ENCODE results near the gene PTPRD. TPM values are rescaled to one million over a fixed set of nuclear protein-coding genes. Genes with fewer than 3 reads are reported as not detected.

PTPRD gene
- total and polyA plus RNA-seq, 9 of the 15 experiments (the other 6 are each of a cell fraction or from before 2014, with no cell fraction given): 0.11 TPM; not detected in 8

DNA sequence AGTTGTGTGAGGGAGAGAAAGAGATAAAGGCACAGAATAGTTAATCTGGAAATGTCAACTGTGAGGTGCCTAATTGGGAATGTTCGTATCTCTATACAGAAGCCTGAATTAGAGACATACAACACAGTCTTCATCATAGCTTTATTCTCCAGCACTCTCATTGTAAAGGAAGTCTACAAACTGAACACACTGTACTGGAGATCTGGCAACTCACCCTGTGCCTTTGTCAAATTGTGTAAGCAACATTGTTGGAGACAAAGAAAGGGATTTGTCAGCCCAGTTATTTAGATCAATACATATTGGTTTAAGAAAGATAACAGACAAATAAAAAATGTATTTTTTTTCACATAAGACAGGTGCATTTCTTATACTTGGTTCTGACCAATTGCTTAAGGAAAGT, 1980.3 kb downstream of the PTPRD start (continued):
- TF ChIP-seq, protein P1, sequence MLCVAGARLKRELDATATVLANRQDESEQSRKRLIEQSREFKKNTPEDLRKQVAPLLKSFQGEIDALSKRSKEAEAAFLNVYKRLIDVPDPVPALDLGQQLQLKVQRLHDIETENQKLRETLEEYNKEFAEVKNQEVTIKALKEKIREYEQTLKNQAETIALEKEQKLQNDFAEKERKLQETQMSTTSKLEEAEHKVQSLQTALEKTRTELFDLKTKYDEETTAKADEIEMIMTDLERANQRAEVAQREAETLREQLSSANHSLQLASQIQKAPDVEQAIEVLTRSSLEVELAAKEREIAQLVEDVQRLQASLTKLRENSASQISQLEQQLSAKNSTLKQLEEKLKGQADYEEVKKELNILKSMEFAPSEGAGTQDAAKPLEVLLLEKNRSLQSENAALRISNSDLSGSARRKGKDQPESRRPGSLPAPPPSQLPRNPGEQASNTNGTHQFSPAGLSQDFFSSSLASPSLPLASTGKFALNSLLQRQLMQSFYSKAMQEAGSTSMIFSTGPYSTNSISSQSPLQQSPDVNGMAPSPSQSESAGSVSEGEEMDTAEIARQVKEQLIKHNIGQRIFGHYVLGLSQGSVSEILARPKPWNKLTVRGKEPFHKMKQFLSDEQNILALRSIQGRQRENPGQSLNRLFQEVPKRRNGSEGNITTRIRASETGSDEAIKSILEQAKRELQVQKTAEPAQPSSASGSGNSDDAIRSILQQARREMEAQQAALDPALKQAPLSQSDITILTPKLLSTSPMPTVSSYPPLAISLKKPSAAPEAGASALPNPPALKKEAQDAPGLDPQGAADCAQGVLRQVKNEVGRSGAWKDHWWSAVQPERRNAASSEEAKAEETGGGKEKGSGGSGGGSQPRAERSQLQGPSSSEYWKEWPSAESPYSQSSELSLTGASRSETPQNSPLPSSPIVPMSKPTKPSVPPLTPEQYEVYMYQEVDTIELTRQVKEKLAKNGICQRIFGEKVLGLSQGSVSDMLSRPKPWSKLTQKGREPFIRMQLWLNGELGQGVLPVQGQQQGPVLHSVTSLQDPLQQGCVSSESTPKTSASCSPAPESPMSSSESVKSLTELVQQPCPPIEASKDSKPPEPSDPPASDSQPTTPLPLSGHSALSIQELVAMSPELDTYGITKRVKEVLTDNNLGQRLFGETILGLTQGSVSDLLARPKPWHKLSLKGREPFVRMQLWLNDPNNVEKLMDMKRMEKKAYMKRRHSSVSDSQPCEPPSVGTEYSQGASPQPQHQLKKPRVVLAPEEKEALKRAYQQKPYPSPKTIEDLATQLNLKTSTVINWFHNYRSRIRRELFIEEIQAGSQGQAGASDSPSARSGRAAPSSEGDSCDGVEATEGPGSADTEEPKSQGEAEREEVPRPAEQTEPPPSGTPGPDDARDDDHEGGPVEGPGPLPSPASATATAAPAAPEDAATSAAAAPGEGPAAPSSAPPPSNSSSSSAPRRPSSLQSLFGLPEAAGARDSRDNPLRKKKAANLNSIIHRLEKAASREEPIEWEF (CRISPR knock-in tag; IDR thresholded peaks at IDR 0.05): no peak
- TF ChIP-seq ATF7 (IDR thresholded peaks at IDR 0.05) (no peak), ZNF586 (CRISPR knock-in tag; conservative IDR thresholded peaks at IDR 0.05) (no peak), ZKSCAN8 (CRISPR knock-in tag; IDR thresholded peaks at IDR 0.05) (no peak), ARID1B (IDR thresholded peaks at IDR 0.05) (no peak), ZNF507 (tag; conservative IDR thresholded peaks at IDR 0.05) (no peak)
- TF ChIP-seq, protein P2, sequence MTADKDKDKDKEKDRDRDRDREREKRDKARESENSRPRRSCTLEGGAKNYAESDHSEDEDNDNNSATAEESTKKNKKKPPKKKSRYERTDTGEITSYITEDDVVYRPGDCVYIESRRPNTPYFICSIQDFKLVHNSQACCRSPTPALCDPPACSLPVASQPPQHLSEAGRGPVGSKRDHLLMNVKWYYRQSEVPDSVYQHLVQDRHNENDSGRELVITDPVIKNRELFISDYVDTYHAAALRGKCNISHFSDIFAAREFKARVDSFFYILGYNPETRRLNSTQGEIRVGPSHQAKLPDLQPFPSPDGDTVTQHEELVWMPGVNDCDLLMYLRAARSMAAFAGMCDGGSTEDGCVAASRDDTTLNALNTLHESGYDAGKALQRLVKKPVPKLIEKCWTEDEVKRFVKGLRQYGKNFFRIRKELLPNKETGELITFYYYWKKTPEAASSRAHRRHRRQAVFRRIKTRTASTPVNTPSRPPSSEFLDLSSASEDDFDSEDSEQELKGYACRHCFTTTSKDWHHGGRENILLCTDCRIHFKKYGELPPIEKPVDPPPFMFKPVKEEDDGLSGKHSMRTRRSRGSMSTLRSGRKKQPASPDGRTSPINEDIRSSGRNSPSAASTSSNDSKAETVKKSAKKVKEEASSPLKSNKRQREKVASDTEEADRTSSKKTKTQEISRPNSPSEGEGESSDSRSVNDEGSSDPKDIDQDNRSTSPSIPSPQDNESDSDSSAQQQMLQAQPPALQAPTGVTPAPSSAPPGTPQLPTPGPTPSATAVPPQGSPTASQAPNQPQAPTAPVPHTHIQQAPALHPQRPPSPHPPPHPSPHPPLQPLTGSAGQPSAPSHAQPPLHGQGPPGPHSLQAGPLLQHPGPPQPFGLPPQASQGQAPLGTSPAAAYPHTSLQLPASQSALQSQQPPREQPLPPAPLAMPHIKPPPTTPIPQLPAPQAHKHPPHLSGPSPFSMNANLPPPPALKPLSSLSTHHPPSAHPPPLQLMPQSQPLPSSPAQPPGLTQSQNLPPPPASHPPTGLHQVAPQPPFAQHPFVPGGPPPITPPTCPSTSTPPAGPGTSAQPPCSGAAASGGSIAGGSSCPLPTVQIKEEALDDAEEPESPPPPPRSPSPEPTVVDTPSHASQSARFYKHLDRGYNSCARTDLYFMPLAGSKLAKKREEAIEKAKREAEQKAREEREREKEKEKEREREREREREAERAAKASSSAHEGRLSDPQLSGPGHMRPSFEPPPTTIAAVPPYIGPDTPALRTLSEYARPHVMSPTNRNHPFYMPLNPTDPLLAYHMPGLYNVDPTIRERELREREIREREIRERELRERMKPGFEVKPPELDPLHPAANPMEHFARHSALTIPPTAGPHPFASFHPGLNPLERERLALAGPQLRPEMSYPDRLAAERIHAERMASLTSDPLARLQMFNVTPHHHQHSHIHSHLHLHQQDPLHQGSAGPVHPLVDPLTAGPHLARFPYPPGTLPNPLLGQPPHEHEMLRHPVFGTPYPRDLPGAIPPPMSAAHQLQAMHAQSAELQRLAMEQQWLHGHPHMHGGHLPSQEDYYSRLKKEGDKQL (CRISPR knock-in tag; IDR thresholded peaks at IDR 0.05; ENCODE audit: borderline replicate concordance): no peak
- TF ChIP-seq, protein P3, sequence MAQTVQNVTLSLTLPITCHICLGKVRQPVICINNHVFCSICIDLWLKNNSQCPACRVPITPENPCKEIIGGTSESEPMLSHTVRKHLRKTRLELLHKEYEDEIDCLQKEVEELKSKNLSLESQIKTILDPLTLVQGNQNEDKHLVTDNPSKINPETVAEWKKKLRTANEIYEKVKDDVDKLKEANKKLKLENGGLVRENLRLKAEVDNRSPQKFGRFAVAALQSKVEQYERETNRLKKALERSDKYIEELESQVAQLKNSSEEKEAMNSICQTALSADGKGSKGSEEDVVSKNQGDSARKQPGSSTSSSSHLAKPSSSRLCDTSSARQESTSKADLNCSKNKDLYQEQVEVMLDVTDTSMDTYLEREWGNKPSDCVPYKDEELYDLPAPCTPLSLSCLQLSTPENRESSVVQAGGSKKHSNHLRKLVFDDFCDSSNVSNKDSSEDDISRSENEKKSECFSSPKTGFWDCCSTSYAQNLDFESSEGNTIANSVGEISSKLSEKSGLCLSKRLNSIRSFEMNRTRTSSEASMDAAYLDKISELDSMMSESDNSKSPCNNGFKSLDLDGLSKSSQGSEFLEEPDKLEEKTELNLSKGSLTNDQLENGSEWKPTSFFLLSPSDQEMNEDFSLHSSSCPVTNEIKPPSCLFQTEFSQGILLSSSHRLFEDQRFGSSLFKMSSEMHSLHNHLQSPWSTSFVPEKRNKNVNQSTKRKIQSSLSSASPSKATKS (CRISPR knock-in tag; IDR thresholded peaks at IDR 0.05): no peak
